GM10847 (cell line): ENCODE data around the gene SLC25A46.

Experiments
- POLR2A ChIP-seq: IDR thresholded peaks from 2 replicates; pipeline ENCODE4 v1.6.1; 2011; ENCODE audit not compliant: insufficient read length; ENCODE audit errors: extremely low read depth

SLC25A46 gene

DNA sequence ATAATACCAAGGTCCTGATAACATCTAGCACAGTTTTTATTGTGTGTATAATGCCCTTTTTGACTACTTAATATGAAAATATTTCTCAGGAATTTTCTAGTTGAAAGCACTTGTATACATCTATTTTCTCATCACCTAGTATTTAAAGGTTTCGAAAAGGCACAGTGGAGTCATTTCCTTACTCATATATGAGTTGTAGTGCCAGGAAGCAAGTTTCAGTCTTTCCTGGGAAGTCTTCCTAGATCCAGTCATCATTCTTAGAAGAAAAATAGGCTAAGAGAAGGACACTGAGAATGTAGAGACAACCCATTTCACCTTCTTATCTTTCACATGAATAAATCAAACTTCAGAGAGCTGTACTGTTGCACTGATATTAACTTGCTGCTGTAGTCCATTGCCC, 70.2 kb downstream of the SLC25A46 start:
- TF ChIP-seq POLR2A = no peak
